Measurements from ENCODE around the gene MYL1.

The MYL1 gene

DNA sequence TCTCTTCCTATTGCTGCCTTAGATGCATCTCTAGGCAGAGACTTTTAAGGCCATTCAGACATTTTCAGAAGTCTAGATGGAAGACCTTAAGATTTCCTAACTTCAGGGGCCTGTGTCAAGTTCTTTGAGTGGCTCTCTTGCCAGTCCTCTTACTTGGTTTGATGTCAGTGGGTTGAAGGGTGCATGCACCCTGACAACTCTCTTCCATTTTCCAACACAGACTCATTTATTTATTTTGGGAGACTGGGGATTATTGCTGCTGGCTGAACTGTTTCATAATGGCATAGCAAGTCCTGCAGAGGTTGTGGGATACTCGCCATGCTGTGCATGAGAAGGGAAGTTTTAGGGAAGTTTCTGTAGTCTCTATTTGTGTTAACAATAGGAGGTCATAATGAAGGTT, 50.7 kb downstream of the MYL1 start:
- DNase-seq: no peak

DNA sequence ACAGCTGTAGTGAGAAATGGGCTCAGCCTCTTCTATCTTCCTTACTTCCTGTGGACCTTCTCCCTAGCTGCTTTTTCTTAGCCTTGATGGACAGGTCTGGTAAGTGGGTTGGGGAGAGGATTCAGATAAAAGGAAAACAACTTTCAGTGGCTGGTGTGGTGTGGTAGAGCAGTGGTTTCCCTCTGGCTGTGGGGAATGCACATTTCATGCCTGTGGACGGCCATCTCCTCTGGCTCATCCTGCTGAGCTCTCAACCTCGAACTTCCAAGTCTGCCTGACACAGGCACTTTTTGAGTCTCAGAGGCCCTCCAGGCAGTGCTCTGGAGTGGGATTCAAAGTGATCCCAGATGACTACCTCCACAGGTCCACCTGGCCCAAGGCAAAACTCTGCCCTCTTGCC, 51.1 kb downstream of the MYL1 start:
- no peak for DNase-seq

DNA sequence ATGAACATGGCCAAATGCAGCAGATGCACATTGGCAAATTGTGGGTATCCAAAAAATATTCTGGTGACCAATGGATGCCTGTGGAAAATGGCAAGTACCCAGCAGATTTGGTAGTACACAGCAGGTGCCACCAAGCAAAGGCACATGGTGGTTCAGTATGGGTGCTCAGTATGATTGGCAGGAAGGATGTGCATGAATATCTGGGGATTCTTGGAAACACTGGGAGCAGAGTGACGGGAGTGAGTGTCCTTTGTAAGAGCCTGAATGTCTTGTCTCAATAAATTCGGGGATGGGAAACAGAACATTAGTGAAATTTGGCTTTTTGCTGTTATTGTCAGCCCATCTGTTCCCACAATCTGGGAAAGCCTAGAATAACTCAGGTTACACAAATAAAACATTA, 52.9 kb downstream of the MYL1 start:
- DNase-seq: peak in 1 of 2 experiments; percentile 6

DNA sequence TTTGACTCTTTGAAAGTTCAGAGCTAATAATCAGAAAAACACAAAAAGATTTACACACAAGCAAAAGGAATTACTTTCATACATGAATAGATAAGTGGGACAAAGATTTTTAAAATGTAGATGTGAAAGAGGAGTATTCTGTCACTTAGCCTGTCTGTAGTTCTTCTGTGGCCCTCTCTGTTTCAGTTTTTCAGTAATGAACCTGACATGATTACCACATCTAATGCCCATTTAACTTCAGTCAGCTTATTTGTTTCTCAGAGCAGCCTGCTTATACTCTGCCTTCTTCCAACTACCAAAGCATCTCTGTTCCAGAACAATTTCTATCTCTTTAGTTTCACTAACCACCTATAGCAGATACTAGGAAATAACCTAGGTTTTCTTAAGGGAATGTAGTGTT, 55.3 kb downstream of the MYL1 start:
- DNase-seq: no peak

DNA sequence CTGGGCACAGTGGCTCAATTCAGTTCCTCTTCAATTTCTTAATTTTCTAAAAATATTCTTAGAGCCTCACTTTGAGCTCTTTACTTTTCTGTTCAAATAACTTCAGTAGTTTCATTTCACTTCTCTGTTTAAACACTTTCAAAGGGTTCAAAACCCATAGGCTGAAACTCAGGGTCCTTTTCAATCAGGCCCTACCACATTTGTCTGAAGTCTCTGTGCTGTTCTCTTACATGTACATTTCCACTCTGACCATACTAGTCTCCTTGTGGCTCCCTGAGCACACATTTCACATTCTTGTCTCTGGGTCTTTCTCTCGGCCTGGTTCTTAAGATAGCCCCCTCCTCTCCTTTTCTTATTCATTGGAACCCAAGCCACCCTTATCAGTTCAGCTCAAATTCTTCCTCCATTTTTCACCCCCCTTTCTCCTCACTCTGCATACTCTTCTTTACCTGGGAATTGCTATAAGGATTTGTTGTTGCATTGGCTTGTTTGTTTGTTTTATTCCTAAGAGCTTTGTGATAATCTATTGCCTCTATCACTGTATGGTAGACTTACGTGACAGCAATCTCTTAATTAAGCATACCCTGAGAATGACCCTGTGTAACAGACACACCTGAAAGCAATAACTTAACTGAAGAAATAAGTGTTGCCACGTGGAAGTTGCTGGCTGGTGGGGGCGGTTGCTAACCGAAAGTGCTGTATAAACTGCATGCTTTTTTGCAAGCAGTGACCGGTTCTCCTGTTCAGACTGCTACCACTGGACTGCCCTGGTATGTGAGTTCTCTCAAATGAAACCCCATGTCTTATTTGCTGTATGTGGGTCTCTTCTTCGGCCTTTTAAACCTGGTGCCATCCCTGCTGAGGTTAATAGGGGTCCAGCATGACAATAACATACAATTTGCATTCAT, 62.0 kb downstream of the MYL1 start:
- no peak for DNase-seq

DNA sequence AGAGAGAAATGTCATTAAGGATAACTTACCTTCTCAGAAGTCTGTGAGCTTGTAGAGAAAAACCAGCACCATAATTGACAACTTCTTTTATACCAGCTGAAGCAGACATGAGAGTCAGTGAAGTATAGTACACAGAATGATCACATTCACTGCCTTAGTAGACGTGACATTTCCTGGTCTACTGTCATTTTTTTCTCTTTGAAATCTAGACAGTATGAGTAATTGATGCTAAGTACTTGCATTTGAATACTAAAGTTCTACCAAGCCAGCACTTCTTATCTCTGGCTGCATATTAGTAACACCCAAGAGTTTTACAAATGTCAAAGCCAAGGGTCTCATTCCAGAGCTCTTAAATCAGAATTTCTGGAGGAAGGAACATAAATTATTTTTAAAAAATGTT, 64.4 kb downstream of the MYL1 start:
- no peak for DNase-seq

Measured in NCI-H524 (cell line).